ENCODE measurements around the gene ARHGAP26.

DNA sequence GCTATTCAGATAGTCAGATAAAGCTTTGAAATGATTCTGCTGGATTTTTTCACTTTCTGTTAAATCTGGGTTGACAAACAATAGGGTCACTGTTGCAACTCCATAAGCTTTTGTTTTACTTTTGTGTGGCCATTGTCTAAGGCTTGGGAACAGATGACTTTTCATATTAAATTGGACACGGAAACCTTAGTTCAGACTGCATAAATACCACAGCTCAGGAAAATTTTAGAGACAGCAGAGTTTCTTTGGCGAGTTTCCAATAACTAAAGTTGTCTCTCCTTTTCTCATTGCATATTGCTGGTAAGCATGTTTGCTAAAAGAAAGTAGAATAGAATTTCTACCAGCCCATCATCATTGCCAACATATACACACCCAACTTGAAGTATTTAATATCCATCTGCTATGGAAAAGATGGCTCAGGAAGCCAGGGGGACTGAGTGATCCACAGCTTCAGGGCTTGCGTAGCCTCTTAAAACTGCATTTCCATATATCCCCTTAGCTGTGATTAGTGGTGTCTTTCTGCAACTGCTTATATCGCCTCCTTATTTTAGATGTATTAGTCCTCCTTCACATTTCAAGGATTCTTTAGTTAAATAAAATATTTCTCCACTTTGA lies 168.2 kb downstream of the ARHGAP26 start:
- TF ChIP-seq CTCF (IDR thresholded peaks at IDR 0.05) (no peak), EP300 (IDR thresholded peaks at IDR 0.05) (no peak), POLR2A (IDR thresholded peaks at IDR 0.05) (no peak)

Data from sigmoid colon (tissue), 4 donors.